Transverse colon (tissue), 3 donors: Measurements from ENCODE around the gene HK1.

Source experiments
- CTCF ChIP-seq, 5 experiments: fragments of 200-600 bp in 3 of 5; fragments of 450-650 bp in 2 of 5; sonication (generic) in 3 of 5; IDR thresholded peaks; 1 replicate in 2 of 5; 2 replicates in 3 of 5; pipeline ENCODE4 v1.5.1; 2016 to 2017; ENCODE audit warnings: antibody characterized with exemption in 5 of 5, inconsistent platforms in 3 of 5, mild to moderate bottlenecking in 2 of 5, moderate library complexity in 1 of 5
- EP300 ChIP-seq: sonication (generic); formaldehyde crosslinking; IDR thresholded peaks from one replicate; pipeline ENCODE4 v1.6.1; 2017; ENCODE audit warnings: antibody characterized with exemption, low read depth
- POLR2A ChIP-seq: fragments of 450-650 bp; IDR thresholded peaks from one replicate; pipeline ENCODE4 v1.6.1; 2016; ENCODE audit warnings: antibody characterized with exemption, mild to moderate bottlenecking, moderate library complexity

- TF ChIP-seq CTCF (IDR thresholded peaks at IDR 0.05) (no peak), POLR2A (no peak), EP300 (no peak)
Observed at GRCh38 chr10:69276503-69276902, 1.8 kb upstream of the HK1 start.
